Measurements from ENCODE around the gene LYL1. TPM values are rescaled to one million over a fixed set of nuclear protein-coding genes. Genes with fewer than 3 reads are reported as not detected.

Gene LYL1
- total RNA-seq, 1 experiment from 2014 or later = 0.63 TPM

DNA sequence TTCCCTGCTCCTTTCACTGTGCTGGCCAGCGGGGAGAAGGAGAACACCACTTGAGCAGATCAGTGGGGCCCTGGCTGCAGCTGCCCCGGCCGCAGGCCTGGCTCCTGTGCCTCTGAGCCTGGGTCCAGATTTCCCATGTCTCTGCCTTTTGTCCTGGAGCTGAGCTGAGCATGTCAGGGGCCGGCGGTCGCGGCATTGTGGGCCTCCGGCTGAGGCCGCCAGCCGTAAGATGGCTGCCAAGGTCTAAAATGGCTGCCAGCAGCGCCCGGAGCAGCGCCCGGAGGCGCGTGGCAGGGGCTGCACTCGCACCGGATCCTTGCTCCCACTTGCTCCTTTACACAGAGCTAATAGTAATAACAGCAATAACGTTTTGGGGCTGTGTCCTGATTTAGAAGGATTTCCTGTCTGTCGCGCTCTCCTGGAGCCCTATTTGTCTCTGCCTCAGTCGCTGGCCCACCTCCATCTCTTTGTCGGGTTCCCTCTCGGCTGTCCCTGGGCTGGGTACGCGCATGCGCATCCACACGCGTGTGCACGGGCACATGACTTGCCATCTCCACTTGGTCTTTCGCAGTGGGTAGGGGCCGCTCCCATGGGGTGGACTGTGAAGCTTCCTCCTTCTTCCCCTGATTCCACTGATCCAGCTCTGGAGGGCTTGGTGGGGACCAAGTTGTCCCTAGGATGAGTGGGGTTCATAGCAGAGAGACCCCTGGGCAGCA lies 32.1 kb downstream of the LYL1 start:
- no peaks in the 10 kb centered on the region for H3K23me2 ChIP-seq (ENCODE audit: insufficient read length, low read depth, low read length, poor library complexity, severe bottlenecking)
- H3K14ac ChIP-seq (ENCODE audit: insufficient read depth, low read length) = no peak overlapping the region; the same call in 1 of the 2 replicates
- H3K56ac ChIP-seq (ENCODE audit: insufficient read length, low read depth, low read length) = no peak overlapping the region
- no peaks in the 10 kb centered on the region for H3K79me2 ChIP-seq (ENCODE audit: insufficient read depth, low read length)
- H2BK120ac ChIP-seq (ENCODE audit: low read depth, low read length, poor library complexity, severe bottlenecking) = no peak overlapping the region
- H3K9ac ChIP-seq (ENCODE audit: extremely low read depth, insufficient read length, low read length) = no peak overlapping the region
- no peak overlapping the region for H2AK5ac ChIP-seq (ENCODE audit: insufficient read length, low read length)
- TF ChIP-seq, protein P1, sequence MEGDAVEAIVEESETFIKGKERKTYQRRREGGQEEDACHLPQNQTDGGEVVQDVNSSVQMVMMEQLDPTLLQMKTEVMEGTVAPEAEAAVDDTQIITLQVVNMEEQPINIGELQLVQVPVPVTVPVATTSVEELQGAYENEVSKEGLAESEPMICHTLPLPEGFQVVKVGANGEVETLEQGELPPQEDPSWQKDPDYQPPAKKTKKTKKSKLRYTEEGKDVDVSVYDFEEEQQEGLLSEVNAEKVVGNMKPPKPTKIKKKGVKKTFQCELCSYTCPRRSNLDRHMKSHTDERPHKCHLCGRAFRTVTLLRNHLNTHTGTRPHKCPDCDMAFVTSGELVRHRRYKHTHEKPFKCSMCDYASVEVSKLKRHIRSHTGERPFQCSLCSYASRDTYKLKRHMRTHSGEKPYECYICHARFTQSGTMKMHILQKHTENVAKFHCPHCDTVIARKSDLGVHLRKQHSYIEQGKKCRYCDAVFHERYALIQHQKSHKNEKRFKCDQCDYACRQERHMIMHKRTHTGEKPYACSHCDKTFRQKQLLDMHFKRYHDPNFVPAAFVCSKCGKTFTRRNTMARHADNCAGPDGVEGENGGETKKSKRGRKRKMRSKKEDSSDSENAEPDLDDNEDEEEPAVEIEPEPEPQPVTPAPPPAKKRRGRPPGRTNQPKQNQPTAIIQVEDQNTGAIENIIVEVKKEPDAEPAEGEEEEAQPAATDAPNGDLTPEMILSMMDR (conservative IDR thresholded peaks at IDR 0.05) = no peak
- no peaks in the 10 kb centered on the region; the same call in 1 of the 2 replicates for H3K27me3 ChIP-seq (ENCODE audit: insufficient read depth, low read length)
- no peaks in the 10 kb centered on the region for H3K79me1 ChIP-seq (ENCODE audit: insufficient read depth, low read depth, low read length, poor library complexity, severe bottlenecking)
- no peak overlapping the region for H3T11ph ChIP-seq (ENCODE audit: low read length)
- Mint-ChIP-seq H3K9me3 (no peaks in the 10 kb centered on the region), H3K27ac (no peak overlapping the region), H3K4me1 (peaks cover 0 to 17% of the 10 kb centered on the region in 2 experiments; a peak in 2 of 4 replicates), H3K4me3 (no peak overlapping the region), H3K36me3 (ENCODE audit: insufficient read depth in 1 of 3, low read depth in 3 of 3) (peaks cover 0 to 1% (median 0%) of the 10 kb centered on the region in 3 experiments; a peak in 1 of 7 replicates), H3K27me3 (ENCODE audit: low read depth) (peaks cover 71% of the 10 kb centered on the region)
- no peak overlapping the region for H2BK20ac ChIP-seq (ENCODE audit: low read depth, low read length, poor library complexity, severe bottlenecking)
- H3K4me1 ChIP-seq (ENCODE audit: insufficient read depth, low read length) = no peaks in the 10 kb centered on the region
- H3K9me3 ChIP-seq (ENCODE audit: control insufficient read depth, low read depth, low read length) = no peaks in the 10 kb centered on the region
- H4K20me1 ChIP-seq (ENCODE audit: control insufficient read depth, insufficient read depth, insufficient read length) = no peaks in the 10 kb centered on the region
- WGBS (ENCODE audit: extremely low coverage, insufficient read length, low lambda C conversion rate) = no CpG with 5 or more reads among the region's 32 CpGs
- H2BK12ac ChIP-seq (ENCODE audit: insufficient read length, low read depth, low read length) = no peak overlapping the region
- H3K18ac ChIP-seq (ENCODE audit: insufficient read length, low read depth, low read length) = no peak overlapping the region
- H3K4ac ChIP-seq (ENCODE audit: low read depth, low read length) = no peak overlapping the region
- no peak overlapping the region for H3K27ac ChIP-seq (ENCODE audit: insufficient read length, low read depth, low read length)
- H3K23ac ChIP-seq (ENCODE audit: insufficient read length, low read depth, low read length) = no peak overlapping the region
- no peak overlapping the region for H4K5ac ChIP-seq (ENCODE audit: insufficient read length, low read depth, low read length)
- no peak overlapping the region for H2AFZ ChIP-seq (ENCODE audit: low read length)
- no peak overlapping the region for H4K91ac ChIP-seq (ENCODE audit: insufficient read length, low read depth, low read length)
- H4K8ac ChIP-seq (replicated peaks; ENCODE audit: insufficient read length, low read depth, low read length) = no peak overlapping the region
- no peak overlapping the region for H2BK15ac ChIP-seq (ENCODE audit: low read depth, low read length)
- no peak for DNase-seq
- no peak overlapping the region for H3K4me2 ChIP-seq (ENCODE audit: insufficient read depth, insufficient read length, low read length)
- no peak overlapping the region for H2BK5ac ChIP-seq (ENCODE audit: insufficient read length, low read length)

All from H9 (cell line).